ENCODE results near the gene EIF5A2. TPM values are rescaled to one million over a fixed set of nuclear protein-coding genes. Genes with fewer than 3 reads are reported as not detected.

EIF5A2 gene
- total RNA-seq, 1 donor, result 18.1 TPM

DNA sequence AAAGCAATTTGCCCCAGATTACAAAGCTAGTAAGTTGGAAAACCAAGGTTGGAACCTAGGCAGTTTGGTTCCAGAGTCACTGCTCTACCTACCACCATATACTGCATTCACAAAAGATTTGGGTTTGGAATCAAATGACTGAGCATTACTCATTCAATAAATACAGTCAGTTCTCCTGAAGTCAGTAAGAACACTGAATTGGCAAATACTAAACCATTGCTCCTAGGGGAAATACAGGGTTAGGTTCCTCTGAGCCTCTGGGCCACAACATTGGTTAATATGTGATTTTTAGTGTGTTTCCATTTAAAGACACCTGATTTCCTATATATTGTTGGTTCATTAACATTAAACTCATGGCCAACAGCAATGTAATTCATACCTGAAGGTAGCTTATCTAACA lies 2.1 kb upstream of the EIF5A2 start:
- no peak overlapping the region for H3K4me3 ChIP-seq (ENCODE audit: low read depth, low read length)
- TF ChIP-seq, protein P1, sequence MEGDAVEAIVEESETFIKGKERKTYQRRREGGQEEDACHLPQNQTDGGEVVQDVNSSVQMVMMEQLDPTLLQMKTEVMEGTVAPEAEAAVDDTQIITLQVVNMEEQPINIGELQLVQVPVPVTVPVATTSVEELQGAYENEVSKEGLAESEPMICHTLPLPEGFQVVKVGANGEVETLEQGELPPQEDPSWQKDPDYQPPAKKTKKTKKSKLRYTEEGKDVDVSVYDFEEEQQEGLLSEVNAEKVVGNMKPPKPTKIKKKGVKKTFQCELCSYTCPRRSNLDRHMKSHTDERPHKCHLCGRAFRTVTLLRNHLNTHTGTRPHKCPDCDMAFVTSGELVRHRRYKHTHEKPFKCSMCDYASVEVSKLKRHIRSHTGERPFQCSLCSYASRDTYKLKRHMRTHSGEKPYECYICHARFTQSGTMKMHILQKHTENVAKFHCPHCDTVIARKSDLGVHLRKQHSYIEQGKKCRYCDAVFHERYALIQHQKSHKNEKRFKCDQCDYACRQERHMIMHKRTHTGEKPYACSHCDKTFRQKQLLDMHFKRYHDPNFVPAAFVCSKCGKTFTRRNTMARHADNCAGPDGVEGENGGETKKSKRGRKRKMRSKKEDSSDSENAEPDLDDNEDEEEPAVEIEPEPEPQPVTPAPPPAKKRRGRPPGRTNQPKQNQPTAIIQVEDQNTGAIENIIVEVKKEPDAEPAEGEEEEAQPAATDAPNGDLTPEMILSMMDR (IDR thresholded peaks at IDR 0.05; ENCODE audit: insufficient read depth, low read depth, low read length), result no peak
- no peak for DNase-seq (ENCODE audit: low read depth)

GRCh38 chr3:170909129-170909903 lies 879 bp upstream of the EIF5A2 start:
- no peak overlapping the region for H3K4me3 ChIP-seq (ENCODE audit: low read depth, low read length)
- DNase-seq (ENCODE audit: low read depth), result peak; percentile 93
- TF ChIP-seq, protein P1 (IDR thresholded peaks at IDR 0.05; ENCODE audit: insufficient read depth, low read depth, low read length), result no peak

GRCh38 chr3:170907637-170908234 lies 701 bp downstream of the EIF5A2 start:
- peak overlapping the region; percentile 80 for H3K4me3 ChIP-seq (ENCODE audit: low read depth, low read length)
- TF ChIP-seq, protein P1 (IDR thresholded peaks at IDR 0.05; ENCODE audit: insufficient read depth, low read depth, low read length), result no peak
- peak; percentile 35 for DNase-seq (ENCODE audit: low read depth)

DNA sequence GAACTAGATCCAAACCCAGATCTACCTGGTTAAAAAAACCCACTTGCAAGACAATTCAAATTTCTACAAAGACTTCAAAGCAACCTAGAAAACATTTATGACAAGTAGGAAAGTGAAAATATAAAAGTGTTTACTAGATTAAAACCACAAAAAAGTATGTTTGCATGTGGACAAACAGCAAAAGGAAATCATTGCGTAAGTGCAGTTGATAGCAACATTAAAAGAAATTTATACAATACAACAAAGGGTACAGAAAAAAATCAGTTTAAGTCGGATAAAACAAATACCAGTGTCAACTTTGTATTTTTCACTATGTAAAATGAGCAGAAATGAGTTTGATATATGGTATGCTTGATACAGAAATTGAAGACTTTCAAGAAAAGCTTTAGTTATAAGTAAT lies 2.6 kb downstream of the EIF5A2 start:
- H3K4me3 ChIP-seq (ENCODE audit: low read depth, low read length), result no peak overlapping the region
- TF ChIP-seq, protein P1 (IDR thresholded peaks at IDR 0.05; ENCODE audit: insufficient read depth, low read depth, low read length), result no peak
- DNase-seq (ENCODE audit: low read depth), result peak; percentile 29

- TF ChIP-seq, protein P1 (IDR thresholded peaks at IDR 0.05; ENCODE audit: insufficient read depth, low read depth, low read length), result no peak
Observed at GRCh38 chr3:170903123-170903522, 5.3 kb downstream of the EIF5A2 start.

GRCh38 chr3:170899455-170899854 lies 9.0 kb downstream of the EIF5A2 start:
- TF ChIP-seq, protein P1 (IDR thresholded peaks at IDR 0.05; ENCODE audit: insufficient read depth, low read depth, low read length), result no peak
- H3K4me3 ChIP-seq (ENCODE audit: low read depth, low read length), result no peak overlapping the region
- no peak for DNase-seq (ENCODE audit: low read depth)

More at GRCh38 chr3:170903123-170903522, 5.3 kb downstream of the EIF5A2 start:
- no peak for DNase-seq (ENCODE audit: low read depth)
- H3K4me3 ChIP-seq (ENCODE audit: low read depth, low read length), result no peak overlapping the region
